SK-N-SH treated with all-trans-retinoic acid at 6 μM for 48 hours (cell line): ENCODE results near the gene PSMA2.

Experiments
- ATAC-seq: fragments of 200-7000 bp; cut with Tn5 transposase; 3 replicates; pipeline ENCODE4 v1.9.1; 2020; ENCODE audit warnings: mild to moderate bottlenecking, moderate library complexity
- ARNTL ChIP-seq: fragments of 450-650 bp; formaldehyde crosslinking; IDR thresholded peaks from 2 replicates; pipeline ENCODE4 v1.5.0; 2020; ENCODE audit warnings: low read depth, mild to moderate bottlenecking, moderate library complexity, borderline replicate concordance
- BACH2 ChIP-seq: fragments of 250-450 bp; sonication (Bioruptor Pico); IDR thresholded peaks from 2 replicates; pipeline ENCODE4 v1.9.0; 2021; ENCODE audit warnings: mild to moderate bottlenecking, borderline replicate concordance
- CSDC2 ChIP-seq: fragments of 250-450 bp; sonication (Bioruptor Pico); IDR thresholded peaks from 2 replicates; pipeline ENCODE4 v1.5.0; 2020; ENCODE audit warnings: mild to moderate bottlenecking, moderate library complexity
- ESRRG ChIP-seq: fragments of 250-450 bp; sonication (Bioruptor Pico); IDR thresholded peaks from 2 replicates; pipeline ENCODE4 v1.6.1; 2021; ENCODE audit warnings: mild to moderate bottlenecking
- GLIS3 ChIP-seq: fragments of 250-450 bp; sonication (Bioruptor Pico); IDR thresholded peaks from 2 replicates; pipeline ENCODE4 v1.5.0; 2020; ENCODE audit warnings: mild to moderate bottlenecking, moderate library complexity
- ISL1 ChIP-seq: fragments of 250-450 bp; sonication (Bioruptor Pico); IDR thresholded peaks from 2 replicates; pipeline ENCODE4 v2.1.2; 2022; ENCODE audit warnings: mild to moderate bottlenecking, moderate library complexity
- OSR1 ChIP-seq: fragments of 250-450 bp; sonication (Bioruptor Pico); IDR thresholded peaks from 2 replicates; pipeline ENCODE4 v1.8.0; 2022; ENCODE audit warnings: moderate library complexity, mild to moderate bottlenecking, inconsistent platforms
- RARB ChIP-seq: fragments of 250-450 bp; sonication (Bioruptor Pico); IDR thresholded peaks from 2 replicates; pipeline ENCODE4 v1.8.0; 2021; ENCODE audit warnings: mild to moderate bottlenecking, moderate library complexity
- SNAI2 ChIP-seq: fragments of 250-450 bp; sonication (Bioruptor Pico); IDR thresholded peaks from 2 replicates; pipeline ENCODE4 v1.5.0; 2020; ENCODE audit warnings: mild to moderate bottlenecking, moderate library complexity
- TCF4 ChIP-seq: fragments of 250-450 bp; sonication (Bioruptor Pico); IDR thresholded peaks from 2 replicates; pipeline ENCODE4 v1.8.0; 2021; ENCODE audit warnings: mild to moderate bottlenecking, moderate library complexity, borderline replicate concordance
- TOX ChIP-seq: fragments of 250-450 bp; sonication (Bioruptor Pico); IDR thresholded peaks from 2 replicates; pipeline ENCODE4 v1.8.0; 2021; ENCODE audit warnings: mild to moderate bottlenecking, moderate library complexity, borderline replicate concordance
- TSHZ2 ChIP-seq: fragments of 250-450 bp; sonication (Bioruptor Pico); IDR thresholded peaks from 2 replicates; pipeline ENCODE4 v1.5.0; 2020; ENCODE audit warnings: mild to moderate bottlenecking, moderate library complexity
- ZC3H10 ChIP-seq: fragments of 250-450 bp; sonication (Bioruptor Pico); IDR thresholded peaks from 2 replicates; pipeline ENCODE4 v1.5.1; 2021; ENCODE audit warnings: mild to moderate bottlenecking, moderate library complexity
- ZFP3 ChIP-seq: fragments of 250-450 bp; sonication (Bioruptor Pico); IDR thresholded peaks from 2 replicates; pipeline ENCODE4 v1.5.0; 2020; ENCODE audit warnings: mild to moderate bottlenecking, moderate library complexity
- ZFP30 ChIP-seq: fragments of 450-650 bp; formaldehyde crosslinking; IDR thresholded peaks from 2 replicates; pipeline ENCODE4 v1.5.0; 2022; ENCODE audit warnings: mild to moderate bottlenecking, moderate library complexity
- ZNF565 ChIP-seq: fragments of 450-650 bp; formaldehyde crosslinking; conservative IDR thresholded peaks from 2 replicates; pipeline ENCODE4 v1.5.0; 2020; ENCODE audit warnings: low read depth, mild to moderate bottlenecking, moderate library complexity
- ZNF8 ChIP-seq: fragments of 450-650 bp; formaldehyde crosslinking; IDR thresholded peaks from 2 replicates; pipeline ENCODE4 v1.5.0; 2020; ENCODE audit warnings: mild to moderate bottlenecking, moderate library complexity
- TF ChIP-seq, protein P1 (sequence below): fragments of 250-450 bp; sonication (Bioruptor Pico); IDR thresholded peaks from 2 replicates; pipeline ENCODE4 v1.8.0; 2020; ENCODE audit warnings: mild to moderate bottlenecking, moderate library complexity, borderline replicate concordance
- TF ChIP-seq, protein P2 (sequence below): fragments of 250-450 bp; sonication (Bioruptor Pico); IDR thresholded peaks from 2 replicates; pipeline ENCODE4 v1.5.1; 2021; ENCODE audit warnings: mild to moderate bottlenecking, moderate library complexity
- TF ChIP-seq, protein P3 (sequence below): fragments of 250-450 bp; sonication (Bioruptor Pico); IDR thresholded peaks from 2 replicates; pipeline ENCODE4 v1.8.0; 2021; ENCODE audit warnings: low read depth, mild to moderate bottlenecking, moderate library complexity, borderline replicate concordance

PSMA2 gene

DNA sequence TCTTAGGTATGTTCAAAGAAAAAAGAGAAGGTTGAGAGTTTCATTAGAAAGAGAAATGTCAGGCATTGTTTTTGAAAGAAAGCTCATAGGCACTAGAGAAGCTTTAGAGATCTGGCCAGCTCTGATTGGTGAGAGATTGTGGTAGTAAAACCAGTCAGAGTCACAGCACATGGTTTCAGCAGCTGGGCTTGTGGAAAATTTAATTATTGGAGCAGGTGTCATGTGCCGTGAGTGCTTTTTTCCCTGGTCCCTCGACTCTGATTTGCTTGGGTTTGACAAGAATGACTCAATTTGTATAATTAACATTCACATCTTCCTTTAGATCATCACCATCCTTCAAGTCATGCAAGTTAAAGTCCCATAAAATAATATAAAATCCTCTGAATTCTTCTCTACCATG is 35.4 kb upstream of the PSMA2 start:
- TF ChIP-seq ISL1 (CRISPR knock-in tag): no peak
- TF ChIP-seq, protein P1, sequence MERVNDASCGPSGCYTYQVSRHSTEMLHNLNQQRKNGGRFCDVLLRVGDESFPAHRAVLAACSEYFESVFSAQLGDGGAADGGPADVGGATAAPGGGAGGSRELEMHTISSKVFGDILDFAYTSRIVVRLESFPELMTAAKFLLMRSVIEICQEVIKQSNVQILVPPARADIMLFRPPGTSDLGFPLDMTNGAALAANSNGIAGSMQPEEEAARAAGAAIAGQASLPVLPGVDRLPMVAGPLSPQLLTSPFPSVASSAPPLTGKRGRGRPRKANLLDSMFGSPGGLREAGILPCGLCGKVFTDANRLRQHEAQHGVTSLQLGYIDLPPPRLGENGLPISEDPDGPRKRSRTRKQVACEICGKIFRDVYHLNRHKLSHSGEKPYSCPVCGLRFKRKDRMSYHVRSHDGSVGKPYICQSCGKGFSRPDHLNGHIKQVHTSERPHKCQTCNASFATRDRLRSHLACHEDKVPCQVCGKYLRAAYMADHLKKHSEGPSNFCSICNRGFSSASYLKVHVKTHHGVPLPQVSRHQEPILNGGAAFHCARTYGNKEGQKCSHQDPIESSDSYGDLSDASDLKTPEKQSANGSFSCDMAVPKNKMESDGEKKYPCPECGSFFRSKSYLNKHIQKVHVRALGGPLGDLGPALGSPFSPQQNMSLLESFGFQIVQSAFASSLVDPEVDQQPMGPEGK (CRISPR knock-in tag): no peak
- TF ChIP-seq TCF4 (CRISPR knock-in tag): no peak
- no peak for TF ChIP-seq ZNF8
- TF ChIP-seq ZC3H10 (CRISPR knock-in tag): no peak
- TF ChIP-seq, protein P2, sequence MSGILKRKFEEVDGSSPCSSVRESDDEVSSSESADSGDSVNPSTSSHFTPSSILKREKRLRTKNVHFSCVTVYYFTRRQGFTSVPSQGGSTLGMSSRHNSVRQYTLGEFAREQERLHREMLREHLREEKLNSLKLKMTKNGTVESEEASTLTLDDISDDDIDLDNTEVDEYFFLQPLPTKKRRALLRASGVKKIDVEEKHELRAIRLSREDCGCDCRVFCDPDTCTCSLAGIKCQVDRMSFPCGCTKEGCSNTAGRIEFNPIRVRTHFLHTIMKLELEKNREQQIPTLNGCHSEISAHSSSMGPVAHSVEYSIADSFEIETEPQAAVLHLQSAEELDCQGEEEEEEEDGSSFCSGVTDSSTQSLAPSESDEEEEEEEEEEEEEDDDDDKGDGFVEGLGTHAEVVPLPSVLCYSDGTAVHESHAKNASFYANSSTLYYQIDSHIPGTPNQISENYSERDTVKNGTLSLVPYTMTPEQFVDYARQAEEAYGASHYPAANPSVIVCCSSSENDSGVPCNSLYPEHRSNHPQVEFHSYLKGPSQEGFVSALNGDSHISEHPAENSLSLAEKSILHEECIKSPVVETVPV: no peak
- no peak for TF ChIP-seq SNAI2 (CRISPR knock-in tag)
- no peak for TF ChIP-seq ESRRG (CRISPR knock-in tag)
- no peak for TF ChIP-seq BACH2 (CRISPR knock-in tag)
- TF ChIP-seq ZNF565: no peak
- no peak for TF ChIP-seq GLIS3 (CRISPR knock-in tag)
- no peak for TF ChIP-seq OSR1 (CRISPR knock-in tag)
- no peak for TF ChIP-seq CSDC2 (CRISPR knock-in tag)
- TF ChIP-seq, protein P3, sequence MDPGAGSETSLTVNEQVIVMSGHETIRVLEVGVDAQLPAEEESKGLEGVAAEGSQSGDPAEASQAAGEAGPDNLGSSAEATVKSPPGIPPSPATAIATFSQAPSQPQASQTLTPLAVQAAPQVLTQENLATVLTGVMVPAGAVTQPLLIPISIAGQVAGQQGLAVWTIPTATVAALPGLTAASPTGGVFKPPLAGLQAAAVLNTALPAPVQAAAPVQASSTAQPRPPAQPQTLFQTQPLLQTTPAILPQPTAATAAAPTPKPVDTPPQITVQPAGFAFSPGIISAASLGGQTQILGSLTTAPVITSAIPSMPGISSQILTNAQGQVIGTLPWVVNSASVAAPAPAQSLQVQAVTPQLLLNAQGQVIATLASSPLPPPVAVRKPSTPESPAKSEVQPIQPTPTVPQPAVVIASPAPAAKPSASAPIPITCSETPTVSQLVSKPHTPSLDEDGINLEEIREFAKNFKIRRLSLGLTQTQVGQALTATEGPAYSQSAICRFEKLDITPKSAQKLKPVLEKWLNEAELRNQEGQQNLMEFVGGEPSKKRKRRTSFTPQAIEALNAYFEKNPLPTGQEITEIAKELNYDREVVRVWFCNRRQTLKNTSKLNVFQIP (CRISPR knock-in tag): no peak
- no peak for TF ChIP-seq ZFP30 (CRISPR knock-in tag)
- no peak for TF ChIP-seq TOX (CRISPR knock-in tag)
- no peak for TF ChIP-seq TSHZ2 (CRISPR knock-in tag)
- no peak for TF ChIP-seq ARNTL
- TF ChIP-seq ZFP3 (CRISPR knock-in tag): no peak
- ATAC-seq: no peak

DNA sequence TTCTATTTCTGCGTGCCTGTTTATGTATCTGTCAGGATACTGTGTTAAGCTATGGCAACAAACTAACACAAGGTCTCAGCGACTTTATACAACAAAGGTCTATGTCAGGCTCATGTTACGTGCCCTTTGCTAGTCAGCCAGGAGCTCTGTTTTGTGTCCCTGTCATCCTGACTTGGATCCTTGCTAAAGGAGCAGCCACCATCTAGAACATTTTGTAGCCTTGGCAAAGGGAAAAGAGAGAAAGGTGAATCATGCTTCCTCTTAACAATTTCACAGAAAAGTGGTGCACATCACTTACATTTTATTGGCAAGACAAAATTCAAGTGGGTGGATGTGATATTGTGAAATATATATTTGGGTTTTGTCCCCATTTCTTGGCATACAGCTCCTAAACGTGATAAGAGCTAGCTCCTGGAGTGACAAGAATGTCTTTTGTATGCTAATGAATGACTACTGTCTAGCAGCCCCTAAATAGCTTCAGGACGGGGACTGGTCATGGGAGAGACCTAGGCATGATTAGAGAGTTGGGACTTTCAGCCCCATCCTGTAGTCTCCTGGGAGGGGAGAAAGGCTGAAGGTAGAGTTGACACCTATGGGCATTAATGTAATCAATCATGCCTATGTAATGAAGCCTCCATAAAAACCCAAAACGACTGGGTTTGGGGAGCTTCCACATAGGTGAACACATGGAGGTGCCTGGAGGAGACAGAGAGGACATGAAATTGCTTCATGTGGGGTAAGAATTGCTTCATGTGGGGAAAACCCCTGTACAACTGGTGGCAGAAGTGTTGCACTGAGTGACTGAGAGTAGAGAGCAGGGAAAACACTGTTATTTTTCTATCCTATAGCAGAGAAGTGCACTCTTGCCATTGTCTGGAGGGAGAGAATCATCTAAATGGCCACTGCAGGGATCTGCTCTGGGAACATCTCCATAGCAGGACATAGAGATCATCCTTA is 33.2 kb upstream of the PSMA2 start:
- TF ChIP-seq, protein P1 (CRISPR knock-in tag): no peak
- TF ChIP-seq OSR1 (CRISPR knock-in tag) (no peak), TOX (CRISPR knock-in tag) (0 out of 2 replicates have a peak, but pooled peaks have one; percentile 21), RARB (CRISPR knock-in tag) (no peak)
- TF ChIP-seq, protein P2: no peak
- peak; percentile 74 for ATAC-seq
